Measurements from ENCODE around the gene CCDC149.

- TF ChIP-seq CTCF (IDR thresholded peaks at IDR 0.05; ENCODE audit: borderline replicate concordance, extremely low read depth, low read length, poor library complexity, severe bottlenecking) (no peak), EZH2 (IDR thresholded peaks at IDR 0.05; ENCODE audit: borderline replicate concordance, low read depth, low read length, severe bottlenecking) (no peak)
These were observed 34.2 kb downstream of the CCDC149 start for GRCh38 chr4:24878636-24879016.

All from DND-41 (cell line).